Measurements from ENCODE around the gene MTMR4.

MTMR4 gene

GRCh38 chr17:58534331-58534730 is 19.9 kb upstream of the MTMR4 start:
- H3K4me1 Mint-ChIP-seq = peaks cover 68% of the 10 kb centered on the region
- H3K4me3 Mint-ChIP-seq = peak overlapping the region in 1 of 3 experiments; percentile 73
- H3K27ac Mint-ChIP-seq = peak overlapping the region in 2 of 3 experiments; percentile 54 to 68
- TF ChIP-seq CTCF (IDR thresholded peaks at IDR 0.05; ENCODE audit: unreplicated experiment in 3 of 3) = no peak
- no peaks in the 10 kb centered on the region for H3K36me3 Mint-ChIP-seq (ENCODE audit: low read depth)
- H3K27me3 Mint-ChIP-seq (ENCODE audit: low read depth) = peaks cover 54% of the 10 kb centered on the region
- no peaks in the 10 kb centered on the region for H3K9me3 Mint-ChIP-seq

- no peaks in the 10 kb centered on the region for H3K36me3 Mint-ChIP-seq (ENCODE audit: low read depth)
- H3K4me3 Mint-ChIP-seq = peak overlapping the region; percentile 67 to 80 (median 73)
- H3K9me3 Mint-ChIP-seq = no peaks in the 10 kb centered on the region
- H3K27me3 Mint-ChIP-seq (ENCODE audit: low read depth) = peaks cover 53% of the 10 kb centered on the region
- peak overlapping the region; percentile 54 to 94 (median 88) for H3K27ac Mint-ChIP-seq
- peaks cover 68% of the 10 kb centered on the region for H3K4me1 Mint-ChIP-seq
- TF ChIP-seq CTCF (IDR thresholded peaks at IDR 0.05; ENCODE audit: unreplicated experiment in 3 of 3) = no peak
Observed at GRCh38 chr17:58533616-58534188, 19.3 kb upstream of the MTMR4 start.

- peak overlapping the region; percentile 54 to 88 (median 54) for H3K27ac Mint-ChIP-seq
- H3K27me3 Mint-ChIP-seq (ENCODE audit: low read depth) = peaks cover 57% of the 10 kb centered on the region
- H3K4me3 Mint-ChIP-seq = peak overlapping the region; percentile 67 to 80 (median 73)
- H3K9me3 Mint-ChIP-seq = no peaks in the 10 kb centered on the region
- TF ChIP-seq CTCF (IDR thresholded peaks at IDR 0.05; ENCODE audit: unreplicated experiment in 3 of 3) = no peak
- no peaks in the 10 kb centered on the region for H3K36me3 Mint-ChIP-seq (ENCODE audit: low read depth)
- peaks cover 76% of the 10 kb centered on the region for H3K4me1 Mint-ChIP-seq
Observed at GRCh38 chr17:58532555-58532951, 18.1 kb upstream of the MTMR4 start.

GRCh38 chr17:58531661-58532554 is 17.5 kb upstream of the MTMR4 start:
- Mint-ChIP-seq H3K9me3 (no peaks in the 10 kb centered on the region), H3K27me3 (ENCODE audit: low read depth) (peaks cover 56% of the 10 kb centered on the region), H3K27ac (peak overlapping the region in 2 of 3 experiments; percentile 54), H3K4me3 (peak overlapping the region; percentile 67 to 80 (median 76)), H3K36me3 (ENCODE audit: low read depth) (no peaks in the 10 kb centered on the region), H3K4me1 (peaks cover 81% of the 10 kb centered on the region)
- no peak for TF ChIP-seq CTCF (IDR thresholded peaks at IDR 0.05; ENCODE audit: unreplicated experiment in 3 of 3)

GRCh38 chr17:58531122-58531521 is 16.7 kb upstream of the MTMR4 start:
- Mint-ChIP-seq H3K27me3 (ENCODE audit: low read depth) (peaks cover 53% of the 10 kb centered on the region), H3K27ac (no peak overlapping the region)

More at GRCh38 chr17:58531122-58531521, 16.7 kb upstream of the MTMR4 start:
- no peak for TF ChIP-seq CTCF (IDR thresholded peaks at IDR 0.05; ENCODE audit: unreplicated experiment in 3 of 3)
- Mint-ChIP-seq H3K36me3 (ENCODE audit: low read depth) (no peaks in the 10 kb centered on the region), H3K9me3 (no peaks in the 10 kb centered on the region), H3K4me1 (peaks cover 80% of the 10 kb centered on the region), H3K4me3 (peak overlapping the region; percentile 65 to 77 (median 76))

Measured in nephron (organoid).